Activated CD4-positive, alpha-beta T cell treated with anti-CD3 and anti-CD28 coated beads, Interleukin-2, amount 50 U/mL, for 4 hours (primary cell): ENCODE results near the gene GCC1.

ENCODE experiments used
- DNase-seq, 2 experiments: peaks; one replicate each; pipeline ENCODE4 v3.0.0-alpha.2; 2020

The GCC1 gene, protein sequence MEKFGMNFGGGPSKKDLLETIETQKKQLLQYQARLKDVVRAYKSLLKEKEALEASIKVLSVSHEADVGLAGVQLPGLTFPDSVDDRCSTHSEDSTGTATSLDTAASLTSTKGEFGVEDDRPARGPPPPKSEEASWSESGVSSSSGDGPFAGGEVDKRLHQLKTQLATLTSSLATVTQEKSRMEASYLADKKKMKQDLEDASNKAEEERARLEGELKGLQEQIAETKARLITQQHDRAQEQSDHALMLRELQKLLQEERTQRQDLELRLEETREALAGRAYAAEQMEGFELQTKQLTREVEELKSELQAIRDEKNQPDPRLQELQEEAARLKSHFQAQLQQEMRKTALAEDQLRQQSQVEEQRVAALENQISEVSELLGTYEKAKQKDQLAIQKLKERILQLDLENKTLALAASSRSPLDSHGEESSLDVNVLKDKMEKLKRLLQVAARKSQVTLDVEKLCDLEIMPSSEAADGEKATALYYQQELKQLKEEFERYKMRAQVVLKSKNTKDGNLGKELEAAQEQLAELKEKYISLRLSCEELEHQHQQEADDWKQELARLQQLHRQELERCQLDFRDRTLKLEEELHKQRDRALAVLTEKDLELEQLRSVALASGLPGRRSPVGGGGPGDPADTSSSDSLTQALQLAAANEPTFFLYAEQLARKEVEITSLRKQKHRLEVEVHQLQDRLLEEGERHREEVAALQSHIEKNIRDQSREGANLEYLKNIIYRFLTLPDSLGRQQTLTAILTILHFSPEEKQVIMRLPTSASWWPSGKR

DNA sequence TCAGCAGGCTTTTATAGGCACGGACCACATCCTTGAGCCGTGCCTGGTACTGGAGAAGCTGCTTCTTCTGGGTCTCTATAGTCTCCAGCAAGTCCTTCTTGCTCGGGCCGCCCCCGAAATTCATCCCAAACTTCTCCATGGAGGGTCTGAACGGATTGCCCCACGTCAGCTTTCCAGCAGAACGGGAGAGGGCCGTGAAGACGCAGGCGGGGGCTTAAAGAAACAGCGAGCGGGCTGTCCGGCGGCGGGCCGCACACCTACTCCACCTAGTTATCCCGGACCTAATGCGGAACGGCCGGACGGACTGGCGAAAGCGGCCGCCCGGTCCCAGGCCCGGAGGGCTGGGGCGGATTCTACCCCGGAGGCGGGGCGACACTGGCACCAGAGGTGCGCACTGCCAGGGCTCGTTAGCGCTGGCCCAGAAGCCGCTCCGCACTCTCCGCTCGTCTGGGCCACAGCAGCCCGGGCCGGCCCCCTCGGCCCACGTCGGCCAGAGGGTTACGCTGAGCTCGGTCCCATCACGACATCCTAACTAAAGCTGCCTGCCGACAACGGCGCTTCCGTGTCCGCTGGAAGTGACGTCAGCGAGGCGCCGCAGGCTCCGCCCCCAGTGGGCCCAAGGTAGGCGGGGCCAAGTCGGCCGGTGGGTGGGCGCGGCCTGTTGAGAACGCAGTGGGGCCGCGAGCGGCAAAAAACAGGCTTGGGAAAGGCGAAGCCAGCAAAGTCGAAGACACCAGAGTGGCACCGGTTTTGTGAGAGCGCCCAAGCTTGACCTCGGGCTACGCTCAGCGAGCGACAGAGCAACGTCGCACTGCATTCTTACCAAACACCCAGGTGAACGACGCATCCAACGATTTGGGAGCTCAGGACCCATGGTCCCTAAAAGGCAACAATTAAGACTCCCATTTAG lies at the start of gene GCC1:
GCC1 (minus strand) TSS at position 553 of the 910 bp plus-strand sequence; CDS start at position 139, 414 bp downstream.
- peak; percentile 89 to 91 for DNase-seq

DNA sequence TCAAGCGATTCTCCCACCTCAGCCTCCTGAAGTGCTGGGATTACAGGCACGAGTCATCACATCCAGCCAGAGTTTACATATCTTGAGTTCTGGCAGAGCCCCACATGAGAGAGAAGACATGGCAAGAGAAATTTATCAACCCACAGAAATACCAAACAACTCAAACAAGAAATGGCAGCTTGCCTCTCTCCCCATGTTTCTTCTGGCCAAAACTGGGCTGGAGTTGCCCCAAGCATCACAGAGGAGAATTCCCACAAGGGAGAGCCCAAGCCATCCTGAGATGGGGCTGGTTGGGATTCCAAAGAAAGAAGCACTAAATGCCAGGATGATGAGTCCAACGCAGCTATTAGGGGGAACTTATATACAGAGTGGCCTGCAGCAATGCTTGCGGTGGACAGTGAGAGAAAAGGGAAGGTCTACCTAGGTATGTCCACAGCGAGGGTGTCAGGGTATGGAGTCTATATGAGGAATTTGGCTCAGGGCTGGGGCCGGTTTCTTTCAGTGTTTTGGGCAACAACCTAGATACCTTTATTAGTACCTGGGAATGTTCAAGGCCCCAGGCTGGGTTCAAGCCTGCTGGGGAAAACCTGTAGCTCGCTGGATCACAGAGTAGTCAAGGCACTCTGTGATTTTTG lies 47.0 kb upstream of the GCC1 start:
- no peak for DNase-seq

DNA sequence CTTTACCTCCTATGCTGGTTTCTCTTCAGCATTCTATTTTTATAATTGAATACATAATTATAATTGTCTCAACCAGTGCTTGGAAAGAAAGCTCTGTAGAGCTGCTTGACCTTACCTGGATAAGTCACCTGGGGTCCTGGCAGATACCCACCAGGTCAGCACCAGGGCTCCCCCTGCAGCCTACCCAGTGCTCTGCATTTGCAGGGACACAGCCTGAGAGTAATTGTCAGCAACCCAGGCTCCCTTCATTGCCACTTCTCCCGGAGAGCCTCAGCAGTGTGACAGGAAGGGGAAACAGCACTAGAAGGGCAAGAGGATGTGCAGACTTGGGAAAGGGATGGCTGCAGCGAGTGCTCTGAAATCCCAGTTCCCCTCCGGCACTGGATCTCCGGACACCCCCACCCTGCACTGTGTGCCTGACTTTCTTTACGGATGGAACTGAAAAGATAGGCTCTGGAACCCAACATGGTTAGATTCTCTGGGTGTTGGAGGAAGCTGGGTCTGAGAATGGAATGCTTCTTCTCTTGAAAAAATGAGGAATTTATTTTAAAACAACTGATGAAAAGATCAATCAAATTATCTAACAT lies 44.0 kb upstream of the GCC1 start:
- DNase-seq: peak in 1 of 2 experiments; percentile 21

DNA sequence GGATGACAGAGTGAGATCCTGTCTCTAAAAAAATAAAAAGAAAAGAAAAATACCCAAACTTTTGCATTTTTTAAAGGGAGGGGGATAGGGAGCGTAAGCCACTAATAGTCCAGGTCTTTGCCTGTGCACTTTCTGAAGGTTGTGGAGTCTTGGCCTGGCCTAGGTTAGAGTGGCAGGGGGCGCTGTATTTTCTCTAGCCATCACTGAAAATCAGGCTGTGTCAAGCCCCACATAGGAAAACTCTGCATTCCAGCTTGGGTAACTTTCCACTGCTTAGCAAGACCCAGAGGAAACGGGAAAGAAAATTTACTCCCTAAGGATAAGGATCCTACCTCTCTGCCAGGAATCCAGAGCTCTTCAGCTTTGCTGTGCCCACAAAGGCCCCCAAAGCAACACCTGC lies 43.0 kb upstream of the GCC1 start:
- DNase-seq: no peak

DNA sequence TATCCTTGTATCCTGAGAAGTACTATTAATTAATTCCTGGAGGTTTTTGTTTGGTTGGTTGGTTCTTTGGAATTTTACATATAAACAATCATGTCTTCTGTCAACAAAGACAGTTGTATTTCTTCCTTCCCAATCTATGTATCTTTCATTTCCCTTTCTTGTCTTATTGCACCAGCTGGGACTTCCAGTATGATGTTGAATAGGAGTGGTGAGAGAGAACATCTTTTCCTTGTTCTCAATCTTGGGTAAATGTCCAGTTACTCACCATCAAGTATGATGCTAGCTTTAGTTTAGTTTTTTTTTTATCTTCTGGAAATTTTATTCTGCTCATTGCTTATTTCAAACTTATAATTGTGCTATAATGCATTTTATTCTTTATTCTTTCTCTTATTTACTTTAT lies 39.9 kb upstream of the GCC1 start:
- no peak for DNase-seq

DNA sequence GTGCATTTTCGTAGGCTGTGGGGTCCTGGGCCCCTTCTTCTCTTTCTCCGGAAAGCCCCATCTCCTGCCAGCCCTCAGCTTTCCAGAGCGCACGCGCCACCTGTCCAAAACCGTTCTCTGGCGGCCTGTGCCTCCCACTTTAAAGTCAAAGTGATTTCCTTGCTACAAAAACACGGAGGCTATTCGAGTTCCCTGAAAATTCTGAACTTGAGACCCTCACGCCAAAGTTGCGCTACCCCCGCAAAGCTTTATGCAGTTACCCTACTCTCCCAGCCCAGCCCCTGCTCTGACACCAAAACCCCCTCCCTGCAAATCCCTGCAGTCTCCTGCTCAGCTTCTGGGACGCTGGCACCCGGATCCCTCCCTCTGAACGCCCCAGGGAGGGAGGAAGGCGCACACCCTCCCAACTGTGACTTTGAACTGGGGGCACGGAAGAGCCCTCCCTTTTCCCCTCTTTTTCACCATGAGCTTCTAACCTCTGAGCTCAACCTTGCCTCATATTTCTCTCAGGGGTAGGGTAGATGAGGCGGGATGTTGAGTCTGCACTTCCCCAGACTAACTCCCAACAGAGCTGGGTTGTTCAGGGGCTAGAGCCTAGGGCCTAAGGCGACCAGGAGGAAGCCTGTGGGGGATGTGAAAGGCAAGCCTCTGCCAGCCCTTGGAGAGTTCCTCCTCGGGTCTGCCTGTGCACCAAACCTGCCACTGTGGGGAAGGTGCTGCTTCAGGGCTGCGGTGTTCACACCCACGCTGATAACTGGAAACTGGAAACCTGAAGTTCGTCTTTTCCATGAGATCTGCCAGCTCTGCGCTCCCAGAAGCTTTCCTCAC lies 35.2 kb upstream of the GCC1 start:
- no peak for DNase-seq

DNA sequence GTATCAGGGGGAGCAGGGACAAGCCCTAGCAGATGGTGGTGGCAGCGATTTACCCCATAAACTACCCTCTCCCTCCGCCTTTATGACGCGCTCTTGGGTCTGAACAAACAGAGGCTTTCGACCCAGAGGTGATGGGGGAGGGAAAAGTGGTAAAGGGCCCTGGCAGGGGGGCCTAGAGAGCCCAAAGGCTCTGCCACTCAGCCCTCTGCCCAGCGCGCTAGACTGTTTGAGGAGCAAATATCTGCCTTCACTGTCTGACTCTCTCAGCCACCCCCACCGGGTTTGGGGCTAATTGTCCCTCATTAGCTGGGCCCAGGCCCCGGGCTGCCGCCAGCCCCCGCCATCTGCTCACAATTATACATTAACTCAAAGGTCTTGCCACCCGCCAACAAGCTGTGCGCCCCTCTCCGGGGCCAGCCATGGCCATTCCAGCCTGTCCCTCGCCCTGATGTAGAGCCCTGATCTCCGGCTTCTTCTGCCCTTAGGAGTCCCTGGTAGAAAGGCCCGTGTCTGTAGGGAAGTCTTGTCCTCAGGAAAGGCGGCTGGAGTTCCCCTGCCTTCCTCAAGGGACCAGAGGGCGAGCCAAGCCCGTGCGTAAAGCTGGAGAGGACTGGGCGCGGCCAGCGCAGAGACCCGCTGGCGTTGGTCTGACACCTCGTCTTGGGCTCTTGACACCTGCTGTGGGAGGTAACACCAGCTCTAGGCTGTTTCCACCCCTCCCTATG lies 34.4 kb upstream of the GCC1 start:
- DNase-seq: no peak

DNA sequence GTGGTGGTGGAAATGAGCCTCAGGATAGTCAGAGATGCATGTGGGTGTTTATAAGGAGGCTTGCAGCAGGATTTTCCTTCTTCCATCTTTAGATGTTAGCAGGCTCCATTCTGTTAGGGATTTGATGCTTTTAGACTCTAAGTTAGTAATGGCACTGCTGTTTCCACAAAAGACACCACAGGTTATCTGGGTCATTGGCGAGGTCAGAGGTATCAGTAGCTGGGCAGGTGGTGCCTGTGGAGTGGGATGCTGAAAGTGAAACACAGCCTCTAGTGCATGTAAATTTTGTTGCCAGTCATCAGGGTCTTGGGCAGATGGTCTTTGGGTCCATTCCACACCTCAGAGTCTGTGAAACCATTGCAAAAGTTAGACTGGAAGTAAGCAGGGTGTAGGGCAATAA lies 33.4 kb upstream of the GCC1 start:
- no peak for DNase-seq

DNA sequence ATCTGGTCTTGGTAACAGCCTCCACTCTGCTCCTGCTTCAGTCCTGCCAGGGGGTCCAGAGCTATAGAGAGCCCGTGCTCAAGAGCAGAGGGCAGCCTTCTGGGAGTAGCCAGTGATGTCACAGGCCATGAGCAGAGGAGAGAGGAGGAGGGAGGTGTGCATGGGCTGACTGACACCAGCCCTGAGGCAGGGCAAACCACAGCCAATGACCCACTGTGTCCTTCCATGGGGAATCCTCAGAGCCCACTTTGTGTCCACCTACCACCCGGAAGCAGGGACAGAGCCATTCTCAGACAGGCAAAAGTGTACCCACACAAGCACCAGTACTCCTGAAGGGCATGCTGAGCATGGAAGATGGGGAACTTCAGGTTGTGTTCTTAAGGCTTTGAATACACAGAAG lies 32.6 kb upstream of the GCC1 start, which contains the start of gene PAX4:
PAX4 (minus strand) TSS at position 101 of the 400 bp plus-strand sequence. CDS start 2,214 bp downstream, outside the sequence.
- no peak for DNase-seq

DNA sequence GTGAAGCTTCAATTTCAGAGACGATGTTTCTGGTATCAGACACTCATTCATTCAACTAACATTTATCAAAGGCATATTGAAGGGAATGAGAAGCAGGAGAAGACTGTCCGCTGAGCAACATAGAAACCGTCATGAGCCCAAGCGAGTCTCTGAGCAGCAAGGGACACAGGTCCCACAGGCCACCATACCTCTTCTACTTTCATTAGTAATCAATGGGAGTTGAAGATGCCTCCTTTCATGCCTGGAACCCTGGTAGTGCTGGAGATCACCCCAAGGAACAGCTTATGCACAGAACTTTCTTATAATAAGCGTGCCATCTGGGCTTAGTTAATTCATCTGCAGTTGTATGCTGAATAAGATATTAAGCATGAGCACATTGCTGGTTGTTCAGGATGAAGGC lies 31.3 kb upstream of the GCC1 start:
- no peak for DNase-seq

DNA sequence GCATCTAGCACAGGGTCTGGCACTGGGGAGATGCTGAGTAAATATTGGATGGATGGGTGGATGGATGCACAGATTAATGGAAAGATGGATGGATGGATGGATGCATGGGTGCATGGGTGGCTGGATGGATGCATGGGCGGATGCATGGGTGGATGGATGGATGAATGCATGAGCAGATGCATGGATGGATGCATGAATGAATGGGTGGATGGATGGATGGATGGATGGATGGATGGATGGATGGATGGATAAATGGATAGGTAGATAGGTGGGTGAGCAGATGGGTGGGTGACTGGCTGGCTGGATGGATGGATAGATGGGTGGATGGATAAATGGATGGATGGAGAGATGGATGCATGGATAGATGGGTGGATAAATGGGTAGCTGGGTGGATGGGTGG lies 26.9 kb upstream of the GCC1 start:
- DNase-seq: no peak

DNA sequence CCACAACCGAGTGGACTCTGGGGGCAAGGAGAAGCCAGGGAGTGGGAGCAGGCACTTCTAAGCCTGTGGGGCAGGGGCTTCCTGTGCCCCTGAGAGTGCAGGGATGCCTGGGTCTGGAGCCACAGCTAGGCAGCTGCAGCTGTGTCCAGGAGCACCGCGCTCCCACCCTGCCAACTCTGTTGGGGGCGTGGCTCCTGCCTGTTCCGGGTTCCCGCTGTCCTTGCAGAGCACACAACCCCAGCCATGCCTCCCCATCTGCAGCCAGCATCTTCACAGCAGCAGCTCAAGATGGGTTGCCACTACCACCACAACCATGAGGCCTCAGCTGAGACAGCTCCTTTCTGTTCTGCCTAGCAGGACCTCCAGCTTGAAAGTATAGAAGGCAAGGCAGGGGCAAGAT lies 23.9 kb upstream of the GCC1 start:
- DNase-seq: no peak

DNA sequence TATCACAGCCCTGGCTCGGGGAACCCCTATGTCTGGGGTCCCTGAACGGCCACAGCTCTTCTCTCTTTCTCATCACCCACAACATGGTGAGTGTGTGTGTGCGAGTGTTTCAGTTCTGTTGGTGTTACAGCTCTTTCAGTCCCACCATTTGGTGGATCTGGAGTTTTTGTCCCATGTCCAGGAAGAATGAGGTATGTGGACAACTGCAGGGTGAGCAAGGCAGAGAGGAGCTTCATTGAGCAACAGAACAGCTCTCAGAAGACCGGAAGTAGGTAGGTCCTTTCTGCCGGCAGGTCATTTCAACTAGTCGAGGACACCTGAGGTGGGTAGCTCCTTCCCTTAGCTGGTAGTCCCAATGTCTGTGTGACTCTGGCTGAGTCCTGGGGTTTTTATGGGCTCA lies 23.1 kb upstream of the GCC1 start:
- no peak for DNase-seq

DNA sequence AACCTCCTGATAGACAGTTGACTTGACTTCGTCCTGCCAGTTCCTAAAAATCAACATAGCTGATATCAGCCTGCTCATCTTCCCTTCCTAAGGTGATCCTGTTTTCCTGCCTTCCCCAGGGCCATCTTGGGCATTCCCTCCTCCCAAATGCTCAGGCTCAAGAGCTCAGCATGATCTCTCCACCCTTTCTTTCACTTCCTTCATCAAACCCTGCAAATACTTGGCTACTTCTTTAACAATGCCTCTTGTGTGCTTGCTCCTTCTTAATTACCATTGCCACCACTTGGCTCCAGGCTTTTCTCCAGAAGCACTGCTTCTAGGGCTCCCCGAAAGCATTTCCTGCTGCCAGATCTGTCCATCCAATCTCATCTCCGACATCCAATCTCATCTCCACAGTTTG lies 15.5 kb upstream of the GCC1 start:
- DNase-seq: no peak

DNA sequence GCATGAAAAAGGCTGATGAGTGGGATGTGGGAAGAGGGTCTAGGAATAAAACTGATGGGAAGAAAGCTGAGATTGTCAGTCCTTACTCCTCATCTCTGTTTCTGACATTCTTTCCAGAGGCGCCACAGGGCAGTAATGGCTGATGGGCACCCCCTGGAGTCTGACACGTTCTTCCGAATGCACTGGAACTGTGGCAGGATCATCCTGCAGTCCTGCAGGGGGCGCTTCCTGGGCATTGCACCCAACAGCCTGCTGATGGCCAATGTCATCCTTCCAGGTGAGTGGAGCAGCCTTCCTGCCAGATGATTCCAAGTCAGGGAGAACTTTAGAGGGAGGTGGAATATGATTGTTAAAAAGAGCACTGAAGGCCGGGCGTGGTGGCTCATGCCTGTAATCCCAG lies 12.9 kb upstream of the GCC1 start:
- DNase-seq: no peak

DNA sequence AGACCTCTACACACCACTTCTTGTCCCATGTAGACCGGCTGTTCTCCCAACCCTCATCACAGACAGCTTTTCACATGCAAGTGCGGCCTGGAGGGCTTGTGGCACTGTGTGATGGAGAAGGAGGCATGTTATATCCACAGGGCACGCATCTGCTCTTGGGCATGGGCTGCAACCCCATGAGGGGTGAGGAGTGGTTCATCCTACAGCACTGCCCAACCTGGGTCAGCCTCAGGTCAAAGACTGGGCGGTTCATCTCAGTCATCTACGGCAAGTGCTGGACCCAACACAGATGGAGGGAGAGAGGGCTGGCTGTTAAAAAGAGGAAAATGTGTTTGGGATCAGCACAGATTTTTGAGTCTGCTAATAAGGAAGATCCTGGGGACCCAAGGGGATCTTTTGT lies 10.3 kb upstream of the GCC1 start:
- no peak for DNase-seq

DNA sequence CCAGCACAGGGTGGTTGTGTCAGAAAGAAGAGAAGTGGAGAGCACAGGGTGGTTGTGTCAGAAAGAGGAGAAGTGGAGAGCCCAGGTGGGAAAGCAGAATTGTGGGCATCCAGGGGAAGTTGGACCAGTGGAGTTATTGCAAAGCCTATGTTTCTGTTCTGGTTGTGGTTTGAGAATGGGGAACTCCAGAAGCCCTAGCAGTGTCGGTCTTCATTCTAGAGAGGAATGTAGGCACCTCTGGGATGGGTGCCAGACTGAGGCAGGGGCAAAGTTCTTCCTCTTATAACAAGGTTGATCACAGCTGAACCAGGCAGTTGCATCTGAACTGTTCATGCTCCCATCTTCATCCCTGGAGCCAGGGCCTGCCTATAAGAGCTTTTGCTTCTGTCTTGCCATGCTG lies 9.1 kb upstream of the GCC1 start:
- no peak for DNase-seq

DNA sequence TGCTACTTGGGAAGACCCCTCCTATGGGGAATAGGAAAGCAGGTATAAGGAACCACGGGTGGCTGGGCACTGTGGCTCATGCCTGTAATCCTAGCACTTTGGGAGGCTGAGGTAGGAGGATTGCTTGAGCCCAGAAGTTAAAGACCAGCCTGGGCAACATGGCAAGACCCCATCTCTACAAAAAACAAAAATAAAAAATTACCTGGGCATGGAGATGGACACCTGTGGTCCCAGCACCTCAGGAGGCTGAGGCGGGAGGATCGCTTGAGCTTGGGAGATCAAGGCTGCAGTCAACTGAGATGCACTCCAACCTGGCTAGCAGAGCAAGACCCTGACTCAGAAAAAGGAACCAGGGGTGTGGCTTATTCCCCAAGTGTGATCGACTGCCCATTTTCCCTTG lies 7.2 kb upstream of the GCC1 start:
- no peak for DNase-seq

DNA sequence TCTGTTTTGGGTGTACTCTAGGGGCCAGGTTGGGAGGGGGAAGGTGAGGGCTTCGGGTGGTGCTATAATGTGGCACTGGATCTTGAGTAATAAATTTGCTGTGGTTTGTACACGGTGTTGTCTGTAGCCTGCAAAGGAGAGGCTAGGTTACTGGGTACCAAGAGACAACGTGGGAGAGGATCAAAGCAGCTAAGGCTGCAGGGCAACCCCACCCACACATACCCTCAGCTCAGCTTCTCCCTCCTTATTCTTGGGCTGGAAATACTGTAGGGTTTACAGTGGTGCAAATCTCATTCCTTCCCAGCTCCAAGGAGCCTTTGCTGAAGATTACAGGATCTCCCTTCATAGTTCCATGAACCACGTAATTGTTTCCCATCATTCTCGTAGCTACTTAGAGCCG lies 6.2 kb upstream of the GCC1 start:
- DNase-seq: no peak

DNA sequence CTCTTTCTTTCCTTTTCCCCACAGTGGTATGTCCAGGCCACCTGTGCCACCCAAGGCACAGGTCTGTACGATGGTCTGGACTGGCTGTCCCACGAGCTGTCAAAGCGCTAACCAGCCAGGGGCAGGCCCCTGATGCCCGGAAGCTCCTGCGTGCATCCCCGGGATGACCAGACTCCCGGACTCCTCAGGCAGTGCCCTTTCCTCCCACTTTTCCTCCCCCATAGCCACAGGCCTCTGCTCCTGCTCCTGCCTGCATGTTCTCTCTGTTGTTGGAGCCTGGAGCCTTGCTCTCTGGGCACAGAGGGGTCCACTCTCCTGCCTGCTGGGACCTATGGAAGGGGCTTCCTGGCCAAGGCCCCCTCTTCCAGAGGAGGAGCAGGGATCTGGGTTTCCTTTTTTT lies 5.8 kb upstream of the GCC1 start:
- DNase-seq: no peak

DNA sequence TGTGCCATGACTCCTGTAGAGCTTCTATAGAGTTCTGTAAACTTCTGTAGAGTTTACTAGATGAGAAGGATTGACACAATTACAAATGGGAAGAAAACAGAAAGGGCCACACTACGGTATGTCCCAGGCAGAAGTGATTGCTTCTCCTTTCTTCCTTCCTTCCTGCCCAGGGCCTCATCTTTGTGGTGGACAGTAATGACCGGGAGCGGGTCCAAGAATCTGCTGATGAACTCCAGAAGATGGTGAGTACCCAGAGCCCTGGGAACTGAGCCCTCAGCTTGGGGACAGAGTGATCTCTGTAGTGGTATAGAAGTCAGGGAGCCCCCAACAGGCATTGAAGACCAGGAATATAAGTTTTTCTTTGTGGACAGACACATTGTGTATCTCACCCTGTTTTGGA lies 4.5 kb upstream of the GCC1 start:
- no peak for DNase-seq
